COR-L47 (cell line): ENCODE data around the gene HENMT1.
"Not testable (repeated sequence)": the region's sequence is repeated elsewhere in the genome, so short reads cannot be mapped to it uniquely, and the experiment has no call there.

ENCODE experiments used
- DNase-seq: peaks from one replicate; lab custom pipeline; 2025; lab: John Stamatoyannopoulos, UW

HENMT1 gene

DNA sequence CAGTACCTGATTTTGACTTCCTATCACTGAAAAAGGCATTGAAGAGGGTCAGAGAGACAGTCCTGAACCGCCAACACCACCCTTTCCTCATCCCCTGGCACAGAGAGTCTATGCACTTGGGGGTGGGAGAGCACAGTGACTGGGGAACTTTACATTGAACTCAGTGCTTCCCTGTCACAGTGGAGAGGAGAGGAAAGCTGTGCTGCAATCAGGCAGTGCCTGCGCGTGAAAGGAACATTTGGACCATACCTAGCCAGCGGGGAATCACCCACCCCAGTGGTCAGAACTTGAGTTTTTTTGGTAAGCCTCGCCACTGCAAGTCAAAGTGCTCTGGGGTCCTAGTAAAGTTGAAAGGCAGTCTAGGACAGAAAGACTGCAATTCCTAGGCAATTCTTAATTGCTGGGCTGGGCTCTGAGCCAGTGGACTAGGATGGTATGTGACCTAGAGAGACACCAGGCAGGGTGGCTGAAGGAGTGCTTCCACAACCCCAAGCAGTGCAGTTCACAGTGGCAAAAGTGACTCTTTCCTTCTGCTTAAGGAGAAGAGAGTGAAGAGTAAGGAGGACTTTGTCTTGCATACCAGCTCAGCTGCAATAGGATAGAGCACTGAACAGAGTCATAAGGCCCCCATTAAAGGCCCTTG, 9.4 kb upstream of the HENMT1 start:
- DNase-seq = no peak

DNA sequence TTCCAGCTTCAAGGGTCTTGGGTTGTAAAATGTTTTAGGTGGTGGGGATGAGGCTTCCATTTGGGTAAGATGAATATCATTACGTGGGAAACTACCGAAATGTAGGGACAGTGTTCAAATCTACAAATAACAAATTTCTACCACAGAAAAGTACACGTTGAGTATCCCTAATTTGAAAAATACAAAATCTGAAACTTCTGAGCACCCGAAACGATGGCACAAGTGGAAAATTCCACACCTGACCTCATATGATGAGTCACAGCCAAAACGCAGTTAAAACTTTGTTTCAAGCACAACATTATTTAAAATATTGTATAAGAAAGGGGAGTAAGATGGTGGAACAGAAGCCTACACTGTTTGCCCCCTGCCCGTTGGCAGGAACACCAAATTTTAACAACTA, 8.8 kb upstream of the HENMT1 start:
- DNase-seq = no peak

DNA sequence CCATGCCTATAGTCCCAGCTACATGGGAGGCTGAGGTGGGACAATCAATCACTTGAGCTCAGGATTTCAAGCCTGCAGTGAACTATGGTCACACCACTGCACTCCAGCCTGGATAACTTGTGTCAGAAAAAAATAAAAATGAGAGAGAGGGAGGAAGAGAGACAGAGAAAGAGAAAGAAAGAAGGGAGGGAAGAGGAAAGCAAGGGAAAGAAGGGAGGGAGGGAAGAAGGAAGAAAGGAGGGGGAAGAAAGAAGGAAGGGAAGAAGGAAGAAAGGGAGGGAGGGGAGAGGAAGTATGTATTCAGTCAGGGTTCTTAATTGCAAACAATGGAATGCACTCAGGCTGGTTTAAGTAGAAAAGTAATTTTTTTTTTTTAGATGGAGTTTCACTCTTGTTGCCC, 7.9 kb upstream of the HENMT1 start:
- DNase-seq = no peak

DNA sequence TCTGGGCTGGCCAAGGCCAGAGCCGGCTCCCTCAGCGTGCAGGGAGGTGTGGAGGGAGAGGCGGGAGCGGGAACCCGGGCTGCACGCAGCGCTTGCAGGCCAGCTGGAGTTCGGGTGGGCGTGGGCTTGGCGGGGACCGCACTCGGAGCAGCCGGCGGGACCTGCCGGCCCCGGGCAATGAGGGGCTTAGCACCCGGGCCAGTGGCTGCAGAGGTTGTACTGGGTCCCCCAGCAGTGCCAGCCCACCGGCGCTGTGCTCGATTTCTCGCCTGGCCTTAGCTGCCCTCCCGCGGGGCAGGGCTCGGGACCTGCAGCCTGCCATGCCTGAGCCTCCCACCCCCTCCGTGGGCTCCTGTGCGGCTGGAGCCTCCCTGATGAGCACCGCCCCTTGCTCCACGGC, 6.5 kb upstream of the HENMT1 start:
- not testable (repeated sequence) for DNase-seq

DNA sequence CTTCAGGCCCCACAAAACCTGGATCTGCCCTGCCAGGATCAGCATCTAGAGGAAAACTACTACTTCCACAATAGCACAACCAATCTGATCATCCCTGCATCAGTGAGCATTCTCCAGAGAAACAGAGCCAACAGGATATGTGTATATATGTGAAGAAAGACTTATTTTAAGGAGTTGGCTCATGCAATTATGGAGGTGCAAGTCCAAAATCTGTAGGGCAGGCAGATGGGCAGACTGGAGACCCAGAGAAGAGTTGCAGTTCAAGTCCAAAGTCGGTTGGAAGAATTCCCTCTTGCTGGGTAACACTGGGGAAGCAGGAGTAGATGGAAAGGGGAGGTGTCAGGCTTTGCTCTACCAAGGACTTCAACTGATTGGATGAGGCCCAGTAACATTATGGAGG, 4.9 kb upstream of the HENMT1 start:
- DNase-seq = no peak

DNA sequence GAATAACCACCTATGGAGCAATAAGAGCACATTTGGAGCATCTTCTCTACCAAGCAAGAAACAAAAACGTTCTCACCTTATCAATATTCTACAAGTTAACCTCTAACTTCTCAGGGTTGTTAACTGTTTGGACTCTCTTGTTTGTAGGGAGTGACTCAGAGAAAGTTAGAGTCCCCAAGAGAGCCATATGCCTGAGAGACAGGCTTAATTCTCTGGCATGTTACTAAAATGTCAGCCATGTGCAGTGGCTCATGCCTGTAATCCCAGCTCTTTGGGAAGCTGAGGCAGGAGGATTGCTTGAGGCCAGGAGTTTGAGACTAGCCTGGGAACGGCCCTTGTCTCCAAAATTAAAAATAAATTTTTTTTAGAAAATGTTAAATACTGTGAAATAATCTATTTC, 4.2 kb upstream of the HENMT1 start:
- no peak for DNase-seq

DNA sequence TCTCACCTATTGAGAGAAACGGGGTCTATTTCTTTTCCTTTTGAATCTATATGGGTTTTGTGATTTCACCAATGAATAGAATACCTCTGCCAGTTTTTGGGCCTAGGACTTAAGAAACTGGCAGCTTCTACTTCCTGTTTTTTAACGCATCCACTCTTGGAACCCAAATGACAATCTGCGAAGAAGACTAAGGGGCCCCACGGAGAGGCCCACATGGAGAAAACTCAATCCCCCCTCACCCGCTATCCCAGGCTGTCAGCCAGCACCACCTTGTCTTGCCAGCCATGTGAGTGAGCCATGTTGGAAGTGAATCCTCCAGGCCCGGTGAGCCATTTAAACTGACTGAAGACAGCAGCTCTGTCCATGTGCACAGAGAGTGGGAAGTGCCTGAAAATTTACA, 3.6 kb upstream of the HENMT1 start:
- DNase-seq = no peak

DNA sequence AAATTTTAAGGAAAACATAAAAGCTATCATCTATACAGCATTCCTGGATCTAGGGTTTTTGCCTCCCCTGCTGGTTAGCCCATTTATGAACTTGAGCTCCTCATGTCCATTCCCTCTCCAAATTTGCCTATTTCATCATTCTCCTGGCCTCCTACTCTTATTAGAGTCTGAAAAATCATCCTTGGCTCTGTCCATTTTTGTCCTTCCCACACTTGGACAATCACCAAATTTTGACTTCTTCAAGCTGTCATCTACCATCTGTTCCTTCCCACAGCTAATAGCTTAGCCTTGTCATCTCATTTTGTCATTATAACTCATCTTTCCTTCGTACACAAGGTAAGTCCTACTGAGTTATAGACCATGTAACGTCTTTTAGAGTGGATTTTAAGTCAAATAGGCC, 2.2 kb upstream of the HENMT1 start:
- no peak for DNase-seq

DNA sequence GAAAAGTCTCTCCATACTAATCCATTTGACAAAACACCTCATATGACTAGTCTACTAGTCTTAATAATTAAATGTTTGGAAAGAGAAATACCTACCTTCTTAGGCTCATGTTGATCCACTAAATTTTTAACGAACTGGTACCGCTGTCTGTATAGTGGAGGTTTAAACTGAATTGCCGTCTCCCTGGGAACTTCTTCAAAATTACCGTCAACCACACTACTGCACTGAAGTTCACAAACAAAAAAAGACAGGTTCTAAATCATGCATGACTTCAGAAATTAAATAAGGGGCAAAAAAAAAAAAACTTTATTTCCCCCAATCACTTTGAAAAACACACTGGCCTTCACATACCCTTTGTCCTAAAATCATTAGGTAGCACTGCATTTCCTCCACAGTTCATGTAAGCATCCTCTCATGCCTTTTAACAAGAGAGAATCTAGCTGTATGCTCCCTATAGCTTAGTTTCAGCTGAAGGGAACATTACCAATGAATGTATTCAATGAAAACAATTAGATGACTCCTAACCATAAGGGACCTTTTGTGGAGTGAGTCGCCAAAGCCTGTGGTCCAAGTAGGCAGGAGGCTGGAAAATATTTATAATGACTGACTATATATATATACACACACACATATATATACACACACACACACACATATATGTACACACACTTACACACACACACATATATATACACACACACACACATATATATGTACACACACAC, 3.4 kb downstream of the HENMT1 start:
- DNase-seq = no peak

DNA sequence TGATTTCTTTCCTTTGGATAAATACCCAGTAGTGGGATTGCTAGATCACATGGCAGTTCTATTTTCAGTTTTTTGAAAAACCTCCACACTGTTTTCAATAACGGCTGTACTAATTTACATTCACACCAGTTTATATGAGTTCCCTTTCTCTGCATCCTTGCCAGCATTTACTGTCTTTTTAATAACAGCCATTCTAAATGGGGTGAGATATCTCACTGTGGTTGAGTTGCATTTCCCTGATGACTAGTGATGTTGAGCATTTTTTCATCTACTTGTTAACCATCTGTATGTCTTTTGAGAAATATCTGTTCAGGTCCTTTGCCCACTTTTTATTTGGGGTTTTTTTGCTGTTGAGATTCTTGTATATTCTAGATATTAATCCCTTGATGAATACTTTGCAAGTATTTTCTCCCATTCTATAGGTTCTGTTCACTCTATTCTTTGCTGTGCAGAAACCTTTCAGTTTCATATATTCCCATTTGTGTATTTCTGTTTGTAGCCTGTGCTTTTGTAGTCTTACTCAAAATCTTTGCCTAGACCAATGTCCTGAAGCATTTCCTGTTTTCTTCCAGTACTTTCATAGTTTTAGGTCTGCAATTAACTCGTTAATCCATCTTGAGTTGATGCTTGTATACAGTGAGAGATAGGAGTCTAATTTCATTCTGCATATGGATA, 7.3 kb downstream of the HENMT1 start:
- no peak for DNase-seq

DNA sequence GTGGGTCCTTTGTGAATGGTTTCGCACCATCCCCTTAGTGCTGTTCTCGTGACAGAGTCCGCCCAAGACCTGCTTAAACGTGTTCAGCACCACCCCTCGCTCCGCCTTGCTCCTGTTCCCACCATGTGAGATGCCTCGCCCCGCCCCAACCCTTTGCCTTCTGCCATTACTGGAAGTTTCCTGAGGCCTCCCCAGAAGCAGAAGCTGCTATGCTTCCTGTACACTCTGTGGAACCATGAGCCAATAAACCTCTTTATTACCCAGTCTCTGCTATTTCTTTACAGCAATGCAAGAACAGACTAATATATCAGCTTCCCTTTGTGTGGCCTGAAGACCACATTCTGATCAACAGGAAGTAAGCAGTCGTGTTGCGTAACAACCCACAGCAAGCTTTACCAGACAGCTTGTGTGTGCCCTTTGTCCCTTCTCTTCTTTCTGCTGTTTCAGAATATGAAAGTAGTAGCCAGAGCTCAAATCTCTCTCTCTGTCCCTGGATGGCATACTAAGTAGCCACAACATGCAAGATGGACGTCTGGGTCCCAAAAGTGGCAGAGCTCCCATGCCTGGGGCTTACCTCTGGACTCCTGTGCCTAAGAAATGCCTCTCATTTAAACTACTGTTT, 14.1 kb downstream of the HENMT1 start:
- DNase-seq = no peak

DNA sequence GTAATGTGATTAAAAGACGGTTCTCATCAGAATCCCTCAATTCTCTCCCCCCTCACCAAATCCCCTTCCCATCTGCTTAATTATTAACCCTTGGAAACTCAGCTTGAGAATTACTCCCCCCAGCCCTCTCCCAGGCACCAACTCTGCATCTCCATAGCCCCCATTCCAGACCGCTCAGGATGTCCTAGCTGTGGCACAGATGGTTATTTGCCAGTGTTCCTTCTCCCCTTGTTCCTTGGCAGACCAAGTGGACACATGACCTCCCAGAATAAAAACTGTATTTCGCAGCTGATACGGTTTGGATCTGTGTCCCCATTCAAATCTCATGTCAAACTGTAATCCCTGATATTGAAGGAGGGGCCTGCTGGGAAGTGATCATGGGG, 14.6 kb downstream of the HENMT1 start:
- DNase-seq = no peak

DNA sequence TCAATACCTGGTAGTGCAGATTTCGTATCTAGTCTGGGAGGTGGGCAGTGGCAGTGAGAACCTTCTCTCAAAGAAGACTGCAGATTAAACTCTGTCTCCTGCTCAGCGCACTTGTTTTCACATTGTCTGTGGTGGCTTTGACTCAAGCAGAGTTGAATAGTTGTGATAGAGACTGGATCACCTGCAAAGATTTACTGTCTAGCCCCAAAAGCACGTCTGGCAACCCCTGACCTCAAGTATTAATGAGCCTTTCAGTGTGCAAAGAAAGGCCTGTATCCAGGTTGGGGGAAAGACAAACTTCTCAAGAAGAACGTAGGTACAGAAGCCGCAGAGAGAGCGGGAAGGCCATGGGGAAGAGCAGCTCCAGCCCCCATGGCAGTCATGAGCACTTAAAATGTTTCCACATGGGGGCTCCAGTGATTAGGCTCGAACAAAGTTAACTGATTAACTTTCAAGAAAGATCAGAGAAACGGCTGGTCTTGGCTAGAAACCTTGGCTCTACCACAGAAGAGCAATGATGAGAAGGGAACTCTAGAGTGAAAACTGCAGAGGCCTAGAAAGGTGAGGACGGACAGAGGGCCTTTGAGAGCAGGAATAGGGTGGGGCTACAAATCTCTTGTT, 15.2 kb downstream of the HENMT1 start:
- no peak for DNase-seq

DNA sequence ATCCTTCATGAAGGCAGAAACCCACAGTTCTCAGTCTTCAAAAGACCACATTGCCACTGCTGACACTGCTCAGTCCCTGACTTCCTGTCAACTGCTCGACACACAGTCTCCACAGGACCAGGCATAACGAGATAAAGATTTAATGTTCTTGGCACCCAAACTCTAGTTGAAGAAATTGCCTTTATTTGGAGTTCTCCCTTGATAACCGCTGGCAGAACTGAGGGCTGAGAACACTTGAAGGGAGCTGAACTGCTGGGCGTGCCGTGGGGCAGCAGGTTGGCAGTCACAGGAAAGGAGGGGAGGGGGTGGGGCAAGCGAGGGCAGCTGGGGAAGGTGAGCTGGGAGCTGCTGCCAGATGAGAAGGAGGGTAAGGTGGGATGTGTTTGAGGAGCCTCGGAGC, 15.9 kb downstream of the HENMT1 start:
- DNase-seq = no peak

DNA sequence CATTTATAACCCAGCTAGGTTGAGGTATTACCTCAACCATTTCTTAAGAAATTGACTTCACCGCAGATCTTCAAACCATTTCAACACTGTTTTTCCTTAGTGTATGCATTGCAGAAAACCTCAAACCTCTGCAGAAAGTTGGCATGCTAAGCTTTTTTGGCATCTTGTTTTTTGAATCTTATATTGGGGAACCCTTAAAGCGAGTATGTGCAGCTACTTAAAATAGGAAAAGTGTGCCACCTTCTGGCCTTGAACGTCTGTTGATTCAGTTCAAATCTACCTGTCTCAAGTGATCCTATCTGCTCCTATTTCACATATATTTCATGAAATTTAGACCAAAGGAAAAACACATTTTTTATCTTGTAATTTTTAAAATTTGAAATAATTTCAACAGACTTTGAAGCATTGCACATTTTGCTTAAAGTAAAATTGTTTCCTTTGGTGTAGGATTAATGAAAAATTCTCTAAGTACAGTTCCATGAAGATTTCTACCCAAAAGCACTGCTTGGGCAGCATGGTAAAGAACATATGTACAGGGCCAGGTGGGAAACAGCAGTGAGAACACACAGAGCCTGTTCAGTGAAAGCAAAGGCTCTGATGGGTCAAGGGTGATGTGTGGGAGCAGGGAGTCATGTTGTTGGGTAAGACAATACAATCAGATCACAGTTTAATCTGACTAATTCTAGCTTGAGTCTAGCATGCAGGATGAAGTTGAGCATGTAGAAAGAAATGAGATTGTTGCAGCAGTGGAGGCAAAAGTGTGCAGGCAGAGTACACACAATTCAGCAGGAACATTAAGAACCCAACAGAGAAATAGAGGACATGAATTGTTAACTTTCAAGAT, 17.2 kb downstream of the HENMT1 start:
- peak; percentile 38 for DNase-seq

DNA sequence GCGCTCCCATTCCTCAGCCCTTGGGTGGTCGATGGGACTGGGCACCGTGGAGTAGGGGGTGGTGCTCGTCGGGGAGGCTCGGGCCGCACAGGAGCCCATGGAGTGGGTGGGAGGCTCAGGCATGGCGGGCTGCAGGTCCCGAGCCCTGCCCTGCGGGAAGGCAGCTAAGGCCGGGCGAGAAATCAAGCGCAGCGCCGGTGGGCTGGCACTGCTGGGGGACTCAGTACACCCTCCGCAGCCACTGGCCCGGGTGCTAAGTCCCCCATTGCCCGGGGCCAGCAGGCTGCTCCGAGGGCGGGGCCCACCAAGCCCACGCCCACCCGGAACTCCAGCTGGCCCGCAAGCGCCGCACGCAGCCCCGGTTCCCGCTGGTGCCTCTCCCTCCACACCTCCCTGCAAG, 20.0 kb downstream of the HENMT1 start:
- DNase-seq = not testable (repeated sequence)

DNA sequence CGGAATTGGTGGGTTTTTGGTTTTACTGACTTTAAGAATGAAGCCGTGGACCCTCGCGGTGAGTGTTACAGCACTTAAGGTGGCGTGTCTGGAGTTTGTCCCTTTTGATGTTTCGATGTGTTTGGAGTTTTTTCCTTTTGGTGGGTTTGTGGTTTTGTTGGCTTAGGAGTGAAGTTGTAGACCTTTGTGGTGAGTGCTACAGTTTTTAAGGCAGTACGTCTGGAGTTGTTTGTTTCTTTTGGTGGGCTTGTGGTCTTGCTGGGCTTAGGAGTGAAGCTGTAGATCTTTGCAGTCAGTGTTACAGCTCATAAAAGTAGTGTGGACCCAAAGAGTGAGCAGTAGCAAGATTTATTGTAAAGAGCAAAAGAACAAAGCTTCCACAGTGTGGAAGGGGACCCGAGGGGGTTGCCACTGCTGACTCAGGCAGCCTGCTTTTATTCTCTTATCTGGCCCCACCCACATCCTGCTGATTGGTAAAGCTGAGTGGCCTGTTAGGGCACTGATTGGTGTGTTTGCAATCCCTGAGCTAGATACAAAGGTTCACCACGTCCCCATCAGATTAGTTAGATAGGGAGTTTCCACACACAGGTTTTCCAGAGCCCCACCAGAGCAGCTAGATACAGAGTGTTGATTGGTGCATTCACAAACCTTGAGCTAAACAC, 20.9 kb downstream of the HENMT1 start:
- no peak for DNase-seq

DNA sequence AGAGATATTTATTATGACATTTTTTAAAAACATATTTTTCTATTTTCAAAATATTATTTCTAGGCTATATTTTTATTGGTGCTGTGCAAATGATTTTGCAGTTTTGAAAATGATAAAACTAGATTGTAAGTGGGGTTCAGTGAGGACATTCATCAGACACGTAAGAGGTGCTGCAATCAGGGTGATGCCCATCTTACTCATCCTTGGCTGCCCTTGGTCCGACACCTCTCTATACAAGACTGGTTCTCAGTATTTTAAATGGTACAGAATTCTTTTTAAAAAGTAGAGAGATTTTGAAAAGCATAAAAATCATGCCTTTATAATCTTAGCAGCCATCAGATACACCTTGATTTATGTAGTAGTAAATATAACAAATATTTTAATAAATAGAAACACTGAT, 24.0 kb downstream of the HENMT1 start:
- no peak for DNase-seq

DNA sequence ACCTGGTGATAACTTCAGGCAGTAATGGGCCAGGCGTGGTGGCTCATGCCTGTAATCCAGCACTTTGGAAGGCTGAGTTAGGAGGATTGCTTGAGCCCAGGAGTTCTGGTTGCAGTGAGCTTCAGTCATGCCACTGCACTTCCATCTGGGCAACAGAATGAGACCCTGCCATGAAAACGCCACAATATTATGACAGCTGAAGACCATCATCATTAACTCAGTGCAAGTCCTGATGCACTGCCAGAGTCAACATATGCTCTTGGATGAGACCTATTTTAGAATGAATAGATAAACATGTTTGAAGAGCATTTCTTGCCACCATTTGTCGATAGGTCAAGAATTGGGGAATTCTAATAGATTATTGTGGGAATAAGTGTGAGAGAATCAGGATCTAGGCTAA, 26.4 kb downstream of the HENMT1 start:
- no peak for DNase-seq

DNA sequence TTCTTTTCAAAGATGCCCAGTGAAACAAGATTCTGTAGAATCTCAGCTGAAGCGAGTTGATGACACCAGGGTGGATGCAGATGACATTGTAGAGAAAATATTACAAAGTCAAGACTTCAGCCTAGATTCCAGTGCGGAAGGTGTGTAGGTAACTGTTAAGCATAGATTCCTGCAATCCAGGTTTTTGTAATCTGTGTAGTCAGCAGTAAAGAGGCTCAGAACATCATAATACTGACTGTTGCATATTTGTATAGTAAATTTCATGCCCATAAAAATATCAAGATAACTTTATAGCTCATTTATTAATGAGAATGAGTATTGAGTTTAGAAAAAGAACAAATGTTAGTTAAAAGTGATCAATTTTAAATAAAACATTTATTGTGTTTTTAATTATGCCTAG, 32.2 kb downstream of the HENMT1 start:
- DNase-seq = no peak

DNA sequence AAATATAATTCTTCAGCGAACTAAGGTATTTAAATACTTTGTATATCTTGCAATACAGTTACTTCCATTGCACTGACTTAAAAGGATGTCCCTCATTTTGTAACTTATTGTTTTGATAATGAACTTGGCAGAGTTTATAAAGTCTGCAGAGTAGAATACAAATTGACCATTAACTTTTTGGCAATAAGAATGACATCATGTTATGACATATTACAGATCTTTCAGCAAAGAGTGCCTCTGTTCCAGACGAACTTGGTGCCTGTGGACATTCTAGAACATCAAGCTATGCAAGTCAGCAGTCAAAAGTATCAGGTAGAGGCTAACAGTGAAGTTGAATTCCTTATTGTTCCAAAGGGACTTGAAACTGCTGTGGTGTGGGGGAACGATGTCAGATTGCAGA, 32.9 kb downstream of the HENMT1 start:
- no peak for DNase-seq
